Smooth muscle cell (in vitro differentiated cells): ENCODE results near the gene RERE. TPM values are rescaled to one million over a fixed set of nuclear protein-coding genes. Genes with fewer than 3 reads are reported as not detected.

Experiments
- DNase-seq: peaks from one replicate; lab custom pipeline; 2025; ENCODE audit not compliant: unreplicated experiment; lab: John Stamatoyannopoulos, UW
- H2AFZ ChIP-seq: fragments of 200-600 bp; sonication (generic); 2 replicates; pipeline ENCODE4 v1.6.0; 2016; ENCODE audit warnings: antibody characterized with exemption, low read depth, mild to moderate bottlenecking
- H3F3A ChIP-seq: fragments of 200-600 bp; sonication (generic); 2 replicates; pipeline ENCODE4 v1.6.0; 2017; ENCODE audit warnings: antibody characterized with exemption, low read depth
- H3K27ac ChIP-seq: fragments of 200-600 bp; sonication (generic); 2 replicates; pipeline ENCODE4 v1.5.1; 2016; ENCODE audit warnings: low read depth, mild to moderate bottlenecking
- H3K27me3 ChIP-seq: fragments of 200-600 bp; sonication (generic); 2 replicates; pipeline ENCODE4 v1.6.1; 2016; ENCODE audit warnings: low read depth, mild to moderate bottlenecking
- H3K36me3 ChIP-seq: fragments of 200-600 bp; sonication (generic); 2 replicates; pipeline ENCODE4 v1.5.1; 2016; ENCODE audit warnings: low read depth
- H3K4me1 ChIP-seq: fragments of 200-600 bp; sonication (generic); 2 replicates; pipeline ENCODE4 v1.5.1; 2016; ENCODE audit warnings: low read depth
- H3K4me2 ChIP-seq: fragments of 200-600 bp; sonication (generic); 2 replicates; pipeline ENCODE4 v1.6.0; 2016; ENCODE audit warnings: mild to moderate bottlenecking
- H3K4me3 ChIP-seq: fragments of 200-600 bp; sonication (generic); 2 replicates; pipeline ENCODE4 v1.5.1; 2016; ENCODE audit warnings: mild to moderate bottlenecking
- H3K79me2 ChIP-seq: fragments of 200-600 bp; sonication (generic); 2 replicates; pipeline ENCODE4 v1.6.0; 2016; ENCODE audit warnings: low read depth, mild to moderate bottlenecking
- H3K9ac ChIP-seq: fragments of 200-600 bp; sonication (generic); 2 replicates; pipeline ENCODE4 v1.6.0; 2016; ENCODE audit warnings: low read depth
- H3K9me3 ChIP-seq: fragments of 200-600 bp; sonication (generic); replicated peaks from 2 replicates; pipeline ENCODE4 v1.5.1; 2016; ENCODE audit warnings: low read depth
- H4K20me1 ChIP-seq: fragments of 200-600 bp; sonication (generic); 2 replicates; pipeline ENCODE4 v1.6.0; 2016; ENCODE audit warnings: low read depth
- CTCF ChIP-seq: fragments of 200-600 bp; sonication (generic); IDR thresholded peaks from 2 replicates; pipeline ENCODE4 v1.5.1; 2017; ENCODE audit warnings: borderline replicate concordance, mild to moderate bottlenecking, antibody characterized with exemption; ENCODE audit not compliant: insufficient read depth, poor library complexity, severe bottlenecking
- WGBS: methylation state at CpG from one replicate; pipeline ENCODE4 v1.1.7; 2016; ENCODE audit warnings: low lambda C conversion rate; 5-methylcytosine and 5-hydroxymethylcytosine counted together
- polyA plus RNA-seq: library from polyadenylated mRNA; unstranded; fragments of >200 nt; fragmentation: Nextera tagmentation; extraction: Ambion mirVana; gene quantifications from 2 replicates; pipeline ENCODE4 v1.2.1, GENCODE V29; 2016
- total RNA-seq: library from RNA; depleted of rRNA; stranded (reverse); fragments of >200 nt; gene quantifications from 2 replicates; pipeline ENCODE4 v1.2.3, GENCODE V29; 2014

Gene RERE
- total and polyA plus RNA-seq, 2 experiments from 2014 or later, result 45.6 to 59.2 TPM

GRCh38 chr1:8864713-8865344 is 47.4 kb upstream of the RERE start:
- Histone ChIP-seq H4K20me1 (peaks cover 100% of the 10 kb centered on the region), H3F3A (peaks cover 90% of the 10 kb centered on the region), H3K4me2 (no peak overlapping the region), H3K27me3 (no peaks in the 10 kb centered on the region), H3K79me2 (peaks cover 50% of the 10 kb centered on the region), H3K4me1 (peaks cover 4% of the 10 kb centered on the region), H3K27ac (peak overlapping the region; percentile 19), H2AFZ (no peak overlapping the region), H3K9me3 (no peaks in the 10 kb centered on the region), H3K9ac (no peak overlapping the region), H3K36me3 (peaks cover 27% of the 10 kb centered on the region), H3K4me3 (no peak overlapping the region)
- WGBS, result 93% methylated on average over 6 of the region's 6 CpGs
- TF ChIP-seq CTCF, result no peak
- DNase-seq, result no peak

GRCh38 chr1:8863794-8864233 is 46.4 kb upstream of the RERE start:
- WGBS, result 93% methylated on average over 13 of the region's 13 CpGs
- TF ChIP-seq CTCF, result no peak

GRCh38 chr1:8863138-8863537 is 45.7 kb upstream of the RERE start:
- TF ChIP-seq CTCF, result no peak
- H3K79me2 ChIP-seq, result peaks cover 34% of the 10 kb centered on the region
- H3K9me3 ChIP-seq, result no peaks in the 10 kb centered on the region
- no peak overlapping the region for H3K4me3 ChIP-seq
- peaks cover 100% of the 10 kb centered on the region for H4K20me1 ChIP-seq
- WGBS, result 95% methylated on average over 7 of the region's 7 CpGs
- DNase-seq, result no peak
- peaks cover 24% of the 10 kb centered on the region for H3K36me3 ChIP-seq
- peak overlapping the region; percentile 35 for H3K27ac ChIP-seq
- H3K4me2 ChIP-seq, result no peak overlapping the region
- H3K4me1 ChIP-seq, result peaks cover 12% of the 10 kb centered on the region
- no peaks in the 10 kb centered on the region for H3K27me3 ChIP-seq
- no peak overlapping the region for H3K9ac ChIP-seq
- no peak overlapping the region for H2AFZ ChIP-seq
- peaks cover 83% of the 10 kb centered on the region for H3F3A ChIP-seq

More at GRCh38 chr1:8863794-8864233, 46.4 kb upstream of the RERE start:
- H3K4me2 ChIP-seq, result no peak overlapping the region
- H3K79me2 ChIP-seq, result peaks cover 40% of the 10 kb centered on the region
- peaks cover 83% of the 10 kb centered on the region for H3F3A ChIP-seq
- H3K4me1 ChIP-seq, result peaks cover 6% of the 10 kb centered on the region
- DNase-seq, result no peak
- no peaks in the 10 kb centered on the region for H3K27me3 ChIP-seq
- H3K4me3 ChIP-seq, result no peak overlapping the region
- peaks cover 24% of the 10 kb centered on the region for H3K36me3 ChIP-seq
- H3K9ac ChIP-seq, result no peak overlapping the region
- H4K20me1 ChIP-seq, result peaks cover 100% of the 10 kb centered on the region
- peak overlapping the region; percentile 11 for H3K27ac ChIP-seq
- no peaks in the 10 kb centered on the region for H3K9me3 ChIP-seq
- H2AFZ ChIP-seq, result no peak overlapping the region

GRCh38 chr1:8862528-8862927 is 45.1 kb upstream of the RERE start:
- Histone ChIP-seq H4K20me1 (peaks cover 100% of the 10 kb centered on the region), H3K27ac (peak overlapping the region; percentile 49)

More at GRCh38 chr1:8862528-8862927, 45.1 kb upstream of the RERE start:
- TF ChIP-seq CTCF, result peak; percentile 54
- Histone ChIP-seq H3K36me3 (peaks cover 24% of the 10 kb centered on the region), H2AFZ (no peak overlapping the region), H3K4me2 (no peak overlapping the region), H3K4me3 (no peak overlapping the region), H3K9me3 (no peaks in the 10 kb centered on the region), H3F3A (peaks cover 81% of the 10 kb centered on the region), H3K79me2 (peaks cover 28% of the 10 kb centered on the region), H3K9ac (no peak overlapping the region), H3K4me1 (peaks cover 12% of the 10 kb centered on the region), H3K27me3 (no peaks in the 10 kb centered on the region)
- 93% methylated on average over 4 of the region's 4 CpGs for WGBS
- no peak for DNase-seq
